HepG2 (cell line): ENCODE data around the gene TTC21B. TPM values are rescaled to one million over a fixed set of nuclear protein-coding genes. Genes with fewer than 3 reads are reported as not detected.

ENCODE experiments used
- ATAC-seq: fragments of 200-7000 bp; cut with Tn5 transposase; 3 replicates; pipeline ENCODE4 v1.9.1; 2020; ENCODE audit warnings: mild to moderate bottlenecking, moderate library complexity
- BruUV-seq: library from RNA; stranded (reverse); fragments of 400-500 nt; replicated peaks from 2 replicates; lab custom pipeline; 2021; lab: Mats Ljungman, UMichigan
- CTCF ChIA-PET: fragments of 300-600 bp; formaldehyde crosslinking; extraction: SDS; loops from one replicate; lab custom pipeline; 2021; ENCODE audit warnings: low total read pairs, inconsistent platforms, low intra/inter-chr PET ratio; lab: Yijun Ruan, JAX
- POLR2A ChIA-PET: fragments of 350-600 bp; sonication (Branson Sonifier 250); formaldehyde crosslinking; loops from one replicate; lab custom pipeline; 2020; ENCODE audit warnings: antibody characterized with exemption, inconsistent platforms; lab: Yijun Ruan, JAX
- DNase-seq: peaks from one replicate; pipeline ENCODE4 v3.0.0-alpha.2; 2015; ENCODE audit warnings: low spot score
- FAIRE-seq: peaks from 3 replicates; lab custom pipeline; 2011; peaks lifted over from hg19 to GRCh38; lab: Jason Lieb, UNC
- H2AFZ ChIP-seq: one replicate; pipeline ENCODE4 v1.6.1; 2011; ENCODE audit warnings: low read length, inconsistent platforms
- H3K27ac ChIP-seq: fragments of 300-600 bp; 3 replicates; pipeline ENCODE4 v1.8.0; 2011; ENCODE audit warnings: mixed run types, mild to moderate bottlenecking, mixed read lengths, low read length, inconsistent platforms; ENCODE audit not compliant: insufficient read depth; ENCODE audit errors: extremely low read length
- H3K27me3 ChIP-seq, 2 experiments: fragments of 200-600 bp in 1 of 2; 2 replicates in 1 of 2; 3 replicates in 1 of 2; pipeline versions ENCODE4 v1.6.0 to v1.8.0; 2011; ENCODE audit warnings: low read length in 2 of 2, mild to moderate bottlenecking in 2 of 2, moderate library complexity in 2 of 2, inconsistent platforms in 1 of 2; ENCODE audit not compliant: insufficient read depth in 2 of 2, control insufficient read depth in 1 of 2
- H3K36me3 ChIP-seq, 2 experiments: fragments of 200-600 bp in 1 of 2; replicated peaks in 1 of 2; 2 replicates in 1 of 2; 3 replicates in 1 of 2; pipeline versions ENCODE4 v1.5.1 to v1.8.0; 2011; ENCODE audit warnings: low read length in 2 of 2, inconsistent platforms in 1 of 2; ENCODE audit not compliant: insufficient read depth in 2 of 2, control insufficient read depth in 1 of 2
- H3K4me1 ChIP-seq: 2 replicates; pipeline ENCODE4 v1.5.1; 2012; ENCODE audit warnings: low read length, inconsistent platforms; ENCODE audit not compliant: insufficient read depth
- H3K4me2 ChIP-seq: 2 replicates; pipeline ENCODE4 v1.6.0; 2011; ENCODE audit warnings: low read depth, low read length, inconsistent platforms
- H3K4me3 ChIP-seq, 3 experiments: fragments of 200-600 bp in 1 of 3; sonication (generic), shearing (Covaris generic) in 1 of 3; replicated peaks in 1 of 3; 2 replicates each; pipeline ENCODE4 v1.5.1; 2011 to 2016; ENCODE audit warnings: low read length in 3 of 3, inconsistent platforms in 2 of 3, low read depth in 2 of 3, mild to moderate bottlenecking in 2 of 3, control low read depth in 1 of 3, mixed read lengths in 1 of 3; ENCODE audit not compliant: insufficient read depth in 1 of 3
- H3K79me2 ChIP-seq: one replicate; pipeline ENCODE4 v1.6.1; 2011; ENCODE audit warnings: low read length, inconsistent platforms; ENCODE audit not compliant: insufficient read depth
- H3K9ac ChIP-seq: 2 replicates; pipeline ENCODE4 v1.6.0; 2011; ENCODE audit warnings: mild to moderate bottlenecking, low read depth, low read length, inconsistent platforms; ENCODE audit not compliant: insufficient read depth
- H3K9me3 ChIP-seq: 2 replicates; pipeline ENCODE4 v1.5.1; 2012; ENCODE audit warnings: mild to moderate bottlenecking, low read length
- H4K20me1 ChIP-seq: 2 replicates; pipeline ENCODE4 v1.6.0; 2011; ENCODE audit warnings: inconsistent platforms, mild to moderate bottlenecking, low read length, moderate library complexity; ENCODE audit not compliant: insufficient read depth
- KLF6 ChIP-seq: IDR thresholded peaks from 2 replicates; pipeline ENCODE4 v1.8.0; 2016; ENCODE audit warnings: missing biosample characterization, missing genetic modification reagents
- KMT2B ChIP-seq: IDR thresholded peaks from 2 replicates; pipeline ENCODE4 v1.6.1; 2016; ENCODE audit warnings: missing genetic modification reagents, missing compliant biosample characterization
- MTA3 ChIP-seq: sonication (generic); formaldehyde crosslinking; IDR thresholded peaks from 2 replicates; pipeline ENCODE4 v1.4.0; 2020; ENCODE audit warnings: missing genetic modification reagents
- MXD4 ChIP-seq: IDR thresholded peaks from 2 replicates; pipeline ENCODE4 v1.6.1; 2016; ENCODE audit warnings: mild to moderate bottlenecking, missing biosample characterization, missing genetic modification reagents
- ZNF674 ChIP-seq: sonication (generic); formaldehyde crosslinking; IDR thresholded peaks from 2 replicates; pipeline ENCODE4 v1.5.0; 2020; ENCODE audit warnings: low read depth, mild to moderate bottlenecking, missing genetic modification reagents
- ZSCAN20 ChIP-seq: sonication (generic); formaldehyde crosslinking; IDR thresholded peaks from 2 replicates; pipeline ENCODE4 v1.4.0; 2020; ENCODE audit warnings: missing genetic modification reagents, mild to moderate bottlenecking, borderline replicate concordance
- WGBS: methylation state at CpG from one replicate; pipeline ENCODE4 v1.1.6; 2017; ENCODE audit warnings: low lambda C conversion rate; 5-methylcytosine and 5-hydroxymethylcytosine counted together
- in situ Hi-C: cut with HindIII; loops from 2 replicates; pipeline ENCODE4 v1.10.0; 2017; ENCODE audit warnings: low pct_unique_long_range_greater_than_20kb; ENCODE audit not compliant: extremely low pct_ligation_motif_present
- intact Hi-C: fragments of 100-400 bp; cut with micrococcal nuclease; formaldehyde crosslinking; loops from one replicate; pipeline ENCODE4 v1.10.0; 2022; ENCODE audit not compliant: unreplicated experiment
- polyA plus RNA-seq, 8 experiments: library from polyadenylated mRNA; depleted of rRNA in 3 of 8; stranded (reverse) in 7 of 8; unstranded in 1 of 8; fragments of >200 nt; fragmentation: Illumina TruSeq in 4 of 8; extraction: Trizol in 4 of 8; gene quantifications; 2 replicates each; pipeline versions ENCODE4 v1.2.1 to v1.2.3, GENCODE V29; 2011 to 2016; ENCODE audit warnings: low read depth in 4 of 8, missing spikeins in 1 of 8, mixed read lengths in 1 of 8; ENCODE audit not compliant: insufficient read depth in 1 of 8
- total RNA-seq, 5 experiments: library from RNA; depleted of rRNA; stranded (reverse); fragments of >200 nt; fragmentation: Illumina TruSeq; extraction: Trizol; gene quantifications; 2 replicates each; pipeline ENCODE4 v1.2.3, GENCODE V29; 2016; ENCODE audit warnings: low read depth in 1 of 5

TTC21B gene
- total and polyA plus RNA-seq, 2 of the 13 experiments (the other 11 are each of a cell fraction or from before 2014, with no cell fraction given) = 39.1 to 67.1 TPM

- Histone ChIP-seq H3K27ac (no peak overlapping the region), H2AFZ (no peak overlapping the region), H3K4me2 (no peak overlapping the region), H3K79me2 (no peaks in the 10 kb centered on the region), H3K27me3 (no peaks in the 10 kb centered on the region), H3K4me1 (no peaks in the 10 kb centered on the region), H3K36me3 (peaks cover 9 to 56% of the 10 kb centered on the region in 2 experiments), H4K20me1 (no peaks in the 10 kb centered on the region), H3K9ac (no peak overlapping the region), H3K4me3 (no peak overlapping the region), H3K9me3 (no peaks in the 10 kb centered on the region)
- TF ChIP-seq KMT2B (CRISPR knock-in tag) = no peak
- ChIA-PET POLR2A (no interaction called here), CTCF (no interaction called here)
- FAIRE-seq = no peak
- intact Hi-C loops = no loop called here
- DNase-seq = no peak
- no peak for ATAC-seq
- WGBS = 81% methylated on average over 1 of the region's 1 CpG
- no TSS peak for BruUV-seq
- in situ Hi-C loops = no loop called here
These were observed 44.1 kb downstream of the TTC21B start for GRCh38 chr2:165909466-165909865.

- no peak for TF ChIP-seq MXD4 (CRISPR knock-in tag)
- TF ChIP-seq MTA3 (CRISPR knock-in tag) = no peak
- no peak for TF ChIP-seq ZNF674 (CRISPR knock-in tag)
- no peak for TF ChIP-seq KLF6 (CRISPR knock-in tag)
- no peak for TF ChIP-seq ZSCAN20 (CRISPR knock-in tag)
- Histone ChIP-seq H3K36me3 (peaks cover 14 to 54% of the 10 kb centered on the region in 2 experiments), H2AFZ (no peak overlapping the region), H3K9me3 (no peaks in the 10 kb centered on the region), H3K4me1 (no peaks in the 10 kb centered on the region), H3K9ac (no peak overlapping the region), H3K79me2 (no peaks in the 10 kb centered on the region), H3K4me2 (no peak overlapping the region), H3K4me3 (no peak overlapping the region), H4K20me1 (no peaks in the 10 kb centered on the region), H3K27ac (no peak overlapping the region), H3K27me3 (no peaks in the 10 kb centered on the region)
- ChIA-PET POLR2A (no interaction called here), CTCF (no interaction called here)
- in situ Hi-C loops (no loop called here), intact Hi-C loops (no loop called here)
- FAIRE-seq (no peak), ATAC-seq (no peak), DNase-seq (no peak)
- BruUV-seq = no TSS peak
- WGBS = 98% methylated on average over 2 of the region's 2 CpGs
These were observed 47.7 kb downstream of the TTC21B start for GRCh38 chr2:165905854-165906253.
